HCT116 (cell line): ENCODE data around the gene COQ2. TPM values are rescaled to one million over a fixed set of nuclear protein-coding genes. Genes with fewer than 3 reads are reported as not detected.
"Not testable (repeated sequence)": the region's sequence is repeated elsewhere in the genome, so short reads cannot be mapped to it uniquely, and the experiment has no call there.

Source experiments
- ATAC-seq: fragments of 200-7000 bp; cut with Tn5 transposase; 2 replicates; pipeline ENCODE4 v1.9.1; 2020; ENCODE audit warnings: mild to moderate bottlenecking, moderate library complexity
- BruUV-seq: library from RNA; stranded (reverse); fragments of 400-500 nt; replicated peaks from 2 replicates; lab custom pipeline; 2021; lab: Mats Ljungman, UMichigan
- CTCF ChIA-PET: fragments of 300-600 bp; sonication (Branson Sonifier 250); formaldehyde crosslinking; loops from one replicate; lab custom pipeline; 2021; ENCODE audit warnings: antibody characterized with exemption; lab: Charles Lee
- POLR2A ChIA-PET: fragments of 300-600, 350-600 bp; sonication (Branson Sonifier 250); formaldehyde crosslinking; loops from one replicate; lab custom pipeline; 2021; ENCODE audit warnings: antibody characterized with exemption; lab: Charles Lee
- RAD21 ChIA-PET, 2 experiments: fragments of 300-600 bp; sonication (Branson Sonifier 250); formaldehyde crosslinking; loops; one replicate each; lab custom pipeline; 2023; ENCODE audit warnings: low total read pairs in 2 of 2; ENCODE audit not compliant: uncharacterized antibody in 2 of 2, unreplicated experiment in 2 of 2, low non-redundant PET in 1 of 2; lab: Charles Lee
- DNase-seq: peaks from one replicate; pipeline ENCODE4 v3.0.0-alpha.2; 2010; ENCODE audit warnings: low read depth, low spot score
- H2AFZ ChIP-seq: fragments of 200-600 bp; shearing (Covaris generic), sonication (generic); 2 replicates; pipeline ENCODE4 v1.6.1; 2017; ENCODE audit warnings: low read depth, mixed run types, mixed read lengths, antibody characterized with exemption, low read length; ENCODE audit not compliant: poor library complexity, severe bottlenecking
- H3K27ac ChIP-seq: 2 replicates; pipeline ENCODE4 v1.5.1; 2012; ENCODE audit warnings: low read depth, low read length
- H3K27me3 ChIP-seq: fragments of 200-600 bp; sonication (generic); 2 replicates; pipeline ENCODE4 v1.6.1; 2016; ENCODE audit warnings: mixed run types, low read length, mixed read lengths; ENCODE audit not compliant: insufficient read depth
- H3K36me3 ChIP-seq, 2 experiments: fragments of 200-500 bp in 1 of 2; fragments of 200-600 bp in 1 of 2; sonication (Bioruptor generic) in 1 of 2; sonication (generic) in 1 of 2; 2 replicates each; pipeline versions ENCODE4 v1.5.1 to v1.6.1; 2014 to 2016; ENCODE audit warnings: low read length in 2 of 2, inconsistent platforms in 1 of 2, mixed read lengths in 1 of 2, mixed run types in 1 of 2; ENCODE audit not compliant: insufficient read depth in 2 of 2, control insufficient read depth in 1 of 2
- H3K4me1 ChIP-seq, 2 experiments: fragments of 200-600 bp in 1 of 2; sonication (generic) in 1 of 2; 2 replicates each; pipeline versions ENCODE4 v1.5.1 to v1.6.1; 2012 to 2017; ENCODE audit warnings: low read length in 2 of 2, inconsistent platforms in 1 of 2, mild to moderate bottlenecking in 1 of 2, mixed read lengths in 1 of 2, mixed run types in 1 of 2, moderate library complexity in 1 of 2; ENCODE audit not compliant: insufficient read depth in 2 of 2, control insufficient read depth in 1 of 2
- H3K4me2 ChIP-seq: fragments of 200-600 bp; sonication (generic); 2 replicates; pipeline ENCODE4 v1.6.1; 2017; ENCODE audit warnings: mixed run types, low read length, mixed read lengths
- H3K4me3 ChIP-seq, 2 experiments: fragments of 200-600 bp in 1 of 2; sonication (generic) in 1 of 2; replicated peaks in 1 of 2; 2 replicates each; pipeline ENCODE4 v1.5.1; 2011 to 2016; ENCODE audit warnings: low read length in 2 of 2, control low read depth in 1 of 2, low read depth in 1 of 2, mild to moderate bottlenecking in 1 of 2, mixed read lengths in 1 of 2, mixed run types in 1 of 2
- H3K79me2 ChIP-seq: fragments of 200-600 bp; sonication (generic); 2 replicates; pipeline ENCODE4 v1.6.1; 2017; ENCODE audit warnings: mild to moderate bottlenecking, mixed run types, low read length, moderate library complexity, mixed read lengths; ENCODE audit not compliant: insufficient read depth
- H3K9ac ChIP-seq: fragments of 200-600 bp; sonication (generic); 2 replicates; pipeline ENCODE4 v1.6.1; 2016; ENCODE audit warnings: low read length, mixed read lengths
- H3K9me2 ChIP-seq: fragments of 200-600 bp; sonication (generic), shearing (Covaris generic); 2 replicates; pipeline ENCODE4 v1.6.1; 2017; ENCODE audit warnings: mixed run types, mild to moderate bottlenecking, moderate library complexity; ENCODE audit not compliant: insufficient read depth
- H3K9me3 ChIP-seq, 2 experiments: fragments of 200-500 bp in 1 of 2; fragments of 200-600 bp in 1 of 2; sonication (Bioruptor generic) in 1 of 2; sonication (generic) in 1 of 2; 2 replicates each; pipeline ENCODE4 v1.6.1; 2014 to 2017; ENCODE audit warnings: low read length in 2 of 2, mixed read lengths in 2 of 2, inconsistent platforms in 1 of 2, low read depth in 1 of 2, mild to moderate bottlenecking in 1 of 2, mixed run types in 1 of 2, moderate library complexity in 1 of 2; ENCODE audit not compliant: control insufficient read depth in 1 of 2, insufficient read depth in 1 of 2
- H4K20me1 ChIP-seq: fragments of 200-600 bp; sonication (generic), shearing (Covaris generic); 2 replicates; pipeline ENCODE4 v1.6.1; 2017; ENCODE audit warnings: mixed run types, mild to moderate bottlenecking, moderate library complexity; ENCODE audit not compliant: insufficient read depth
- CBX3 ChIP-seq: IDR thresholded peaks from 2 replicates; pipeline ENCODE4 v1.6.1; 2012; ENCODE audit warnings: low read depth
- CEBPB ChIP-seq: IDR thresholded peaks from 2 replicates; pipeline ENCODE4 v1.6.1; 2012; ENCODE audit warnings: low read depth
- CTCF ChIP-seq, 3 experiments: fragments of 200-600 bp in 1 of 3; sonication (generic) in 1 of 3; IDR thresholded peaks in 2 of 3; conservative IDR thresholded peaks in 1 of 3; 2 replicates each; pipeline ENCODE4 v1.5.1; 2012 to 2017; ENCODE audit warnings: low read depth in 2 of 3, low read length in 2 of 3, antibody characterized with exemption in 1 of 3, borderline replicate concordance in 1 of 3, control low read depth in 1 of 3, mild to moderate bottlenecking in 1 of 3, mixed read lengths in 1 of 3, mixed run types in 1 of 3, moderate library complexity in 1 of 3; ENCODE audit not compliant: insufficient read depth in 1 of 3
- EZH2phosphoT487 ChIP-seq: fragments of 200-600 bp; IDR thresholded peaks from 2 replicates; pipeline ENCODE4 v1.6.1; 2018; ENCODE audit warnings: antibody characterized with exemption, borderline replicate concordance
- FOSL1 ChIP-seq: IDR thresholded peaks from 2 replicates; pipeline ENCODE4 v1.6.1; 2012; ENCODE audit warnings: low read depth
- POLR2A ChIP-seq: IDR thresholded peaks from 2 replicates; pipeline ENCODE4 v1.7.0; 2011; ENCODE audit warnings: borderline replicate concordance; ENCODE audit not compliant: insufficient read depth, insufficient read length; ENCODE audit errors: extremely low read depth
- RAD21 ChIP-seq: IDR thresholded peaks from 2 replicates; pipeline ENCODE4 v1.6.1; 2012; ENCODE audit warnings: low read depth, mild to moderate bottlenecking
- SIN3A ChIP-seq: IDR thresholded peaks from 2 replicates; pipeline ENCODE4 v1.6.1; 2012; ENCODE audit warnings: low read depth
- intact Hi-C: fragments of 100-400 bp; cut with micrococcal nuclease; formaldehyde crosslinking; loops from 2 replicates; pipeline ENCODE4 v1.10.0; 2022
- total RNA-seq: library from RNA; stranded (reverse); gene quantifications from one replicate; pipeline ENCODE4 v1.2.1, GENCODE V29; 2021; ENCODE audit not compliant: unreplicated experiment

The COQ2 gene
- total RNA-seq, 1 experiment from 2014 or later: 20.6 TPM

GRCh38 chr4:83328521-83329187, 44.1 kb upstream of the COQ2 start:
- Histone ChIP-seq H3K27ac (no peak overlapping the region), H4K20me1 (no peaks in the 10 kb centered on the region), H3K36me3 (no peaks in the 10 kb centered on the region), H3K79me2 (no peaks in the 10 kb centered on the region), H3K9me3 (no peaks in the 10 kb centered on the region), H3K4me3 (no peak overlapping the region), H3K4me1 (no peaks in the 10 kb centered on the region), H2AFZ (no peak overlapping the region), H3K4me2 (no peak overlapping the region), H3K9me2 (no peaks in the 10 kb centered on the region), H3K9ac (no peak overlapping the region), H3K27me3 (no peaks in the 10 kb centered on the region)
- BruUV-seq: no TSS peak
- intact Hi-C loops: no loop called here
- peak; percentile 61 for ATAC-seq
- no peak for TF ChIP-seq RAD21
- TF ChIP-seq CTCF (IDR thresholded peaks at IDR 0.05 in 2 of 3, conservative IDR thresholded peaks at IDR 0.05 in 1 of 3; ENCODE audit: borderline replicate concordance in 1 of 3, insufficient read depth in 1 of 3, low read depth in 2 of 3, low read length in 2 of 3): peak in 2 of 3 experiments; percentile 5 to 26; a peak in 2 of 6 replicates
- TF ChIP-seq POLR2A: no peak
- no peak for TF ChIP-seq FOSL1
- TF ChIP-seq SIN3A: no peak
- no peak for DNase-seq
- POLR2A ChIA-PET: no interaction called here
- RAD21 ChIA-PET: no interaction called here
- CTCF ChIA-PET: no interaction called here

- DNase-seq (no peak), ATAC-seq (no peak)
- H3K4me2 ChIP-seq: no peak overlapping the region
- no peaks in the 10 kb centered on the region for H3K4me1 ChIP-seq
- BruUV-seq: no TSS peak
- TF ChIP-seq EZH2phosphoT487: no peak
- no peak for TF ChIP-seq CBX3
- no peak for TF ChIP-seq RAD21
- no peak for TF ChIP-seq CEBPB
- no peaks in the 10 kb centered on the region for H4K20me1 ChIP-seq
- ChIA-PET RAD21 (no interaction called here), POLR2A (no interaction called here), CTCF (no interaction called here)
- H3K9me3 ChIP-seq: no peaks in the 10 kb centered on the region
- H3K36me3 ChIP-seq: no peaks in the 10 kb centered on the region
- H3K27me3 ChIP-seq: no peaks in the 10 kb centered on the region
- H3K79me2 ChIP-seq: no peaks in the 10 kb centered on the region
- H3K27ac ChIP-seq: no peak overlapping the region
- no peaks in the 10 kb centered on the region for H3K9me2 ChIP-seq
- H2AFZ ChIP-seq: no peak overlapping the region
- no peak overlapping the region for H3K9ac ChIP-seq
- no peak overlapping the region for H3K4me3 ChIP-seq
- intact Hi-C loops: no loop called here
These were observed 41.9 kb upstream of the COQ2 start for GRCh38 chr4:83326546-83326945.

GRCh38 chr4:83325306-83325705, 40.7 kb upstream of the COQ2 start:
- H3K36me3 ChIP-seq, H3K9me3 ChIP-seq, H3K4me1 ChIP-seq, H3K9ac ChIP-seq, RAD21 ChIA-PET, H4K20me1 ChIP-seq, BruUV-seq, H3K4me2 ChIP-seq, H3K79me2 ChIP-seq, H2AFZ ChIP-seq, CTCF ChIA-PET, intact Hi-C loops, H3K27ac ChIP-seq, H3K27me3 ChIP-seq, POLR2A ChIA-PET, H3K4me3 ChIP-seq, ATAC-seq, DNase-seq, H3K9me2 ChIP-seq: not testable (repeated sequence)
